Effector memory CD8-positive, alpha-beta T cell (primary cell): ENCODE results near the gene PIR.
A peak's percentile ranks its signal among the peaks of the same experiment; 100 is the strongest.

Source experiments
- ATAC-seq: fragments of 150-1000 bp; cut with Tn5 transposase; replicated peaks from 2 replicates; pipeline ENCODE4 v1.10.0; 2021; ENCODE audit warnings: mild to moderate bottlenecking, moderate library complexity
- DNase-seq, 3 experiments: peaks; one replicate each; pipeline ENCODE4 v3.0.0; 2021
- H3K27ac Mint-ChIP-seq, 2 donors: one replicate each; pipeline ENCODE4 v1.8.0; 2022; ENCODE audit warnings: mild to moderate bottlenecking in 2 of 2, mixed read lengths in 2 of 2, moderate library complexity in 2 of 2
- H3K27me3 Mint-ChIP-seq, 2 donors: one replicate each; pipeline ENCODE4 v1.8.0; 2022; ENCODE audit warnings: mixed read lengths in 2 of 2
- H3K36me3 Mint-ChIP-seq: one replicate; pipeline ENCODE4 v1.8.0; 2022; ENCODE audit warnings: mild to moderate bottlenecking, moderate library complexity, mixed read lengths; ENCODE audit not compliant: insufficient read depth
- H3K4me1 Mint-ChIP-seq, 2 donors: one replicate each; pipeline ENCODE4 v1.8.0; 2022; ENCODE audit warnings: low read depth in 2 of 2, mixed read lengths in 2 of 2
- H3K4me3 Mint-ChIP-seq, 2 donors: one replicate each; pipeline ENCODE4 v1.8.0; 2022; ENCODE audit warnings: mild to moderate bottlenecking in 2 of 2, mixed read lengths in 2 of 2, moderate library complexity in 2 of 2
- H3K9me3 Mint-ChIP-seq, 2 donors: one replicate each; pipeline ENCODE4 v1.8.0; 2022; ENCODE audit warnings: mixed read lengths in 2 of 2

PIR gene

GRCh38 chrX:15395789-15396188, 97.3 kb downstream of the PIR start:
- DNase-seq = no peak
- no peak overlapping the region for H3K4me3 Mint-ChIP-seq
- H3K9me3 Mint-ChIP-seq = no peaks in the 10 kb centered on the region
- ATAC-seq = no peak
- H3K4me1 Mint-ChIP-seq = no peaks in the 10 kb centered on the region
- H3K36me3 Mint-ChIP-seq = no peaks in the 10 kb centered on the region
- H3K27me3 Mint-ChIP-seq = peaks cover 6 to 10% of the 10 kb centered on the region in 2 donors
- no peak overlapping the region for H3K27ac Mint-ChIP-seq

- peaks cover 0 to 7% of the 10 kb centered on the region in 2 donors for H3K27me3 Mint-ChIP-seq
- DNase-seq (no peak), ATAC-seq (no peak)
- H3K27ac Mint-ChIP-seq = no peak overlapping the region
- no peaks in the 10 kb centered on the region for H3K4me1 Mint-ChIP-seq
- H3K9me3 Mint-ChIP-seq = no peaks in the 10 kb centered on the region
- H3K4me3 Mint-ChIP-seq = no peak overlapping the region
- no peaks in the 10 kb centered on the region for H3K36me3 Mint-ChIP-seq
Measured at GRCh38 chrX:15391850-15392249, 101.3 kb downstream of the PIR start.

- no peak for DNase-seq
Measured at GRCh38 chrX:15384304-15384703, 108.8 kb downstream of the PIR start, which contains the start of gene VEGFD. TSS of gene VEGFD (minus strand) at chrX:15384413. CDS start at chrX:15383946, 467 bp downstream.

DNA sequence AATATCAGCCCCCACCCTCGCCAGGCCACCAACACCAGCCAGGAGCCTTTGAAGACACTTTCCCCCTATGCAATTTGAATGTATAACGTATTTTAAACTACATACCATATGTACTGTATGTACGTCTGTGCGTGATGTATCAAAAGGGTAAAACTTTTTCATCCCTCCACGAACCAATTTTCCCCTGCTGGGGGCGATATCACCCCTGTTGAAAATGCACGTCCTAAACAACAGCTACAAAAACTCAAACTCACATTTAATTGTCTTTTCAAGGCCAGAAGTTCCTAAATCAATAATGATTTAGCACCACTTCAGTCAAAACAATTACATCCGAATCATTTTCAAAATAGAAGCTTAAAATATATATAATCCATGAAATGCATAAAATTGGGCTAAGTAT, 110.3 kb downstream of the PIR start:
- no peaks in the 10 kb centered on the region for H3K4me1 Mint-ChIP-seq
- no peak for DNase-seq
- no peak for ATAC-seq
- no peak overlapping the region for H3K4me3 Mint-ChIP-seq
- H3K27me3 Mint-ChIP-seq = peaks cover 7 to 11% of the 10 kb centered on the region in 2 donors
- no peaks in the 10 kb centered on the region for H3K36me3 Mint-ChIP-seq
- no peaks in the 10 kb centered on the region for H3K9me3 Mint-ChIP-seq
- no peak overlapping the region for H3K27ac Mint-ChIP-seq

More at GRCh38 chrX:15384304-15384703, 108.8 kb downstream of the PIR start, which contains the start of gene VEGFD:
- H3K4me3 Mint-ChIP-seq = no peak within 1 kb of the TSS
- H3K4me1 Mint-ChIP-seq = no peaks in the 10 kb centered on the region
- H3K9me3 Mint-ChIP-seq = no peaks in the 10 kb centered on the region
- no peaks in the 10 kb centered on the region for H3K36me3 Mint-ChIP-seq
- H3K27ac Mint-ChIP-seq = no peak within 1 kb of the TSS
- no peak for ATAC-seq
- H3K27me3 Mint-ChIP-seq = peaks cover 7 to 11% of the 10 kb centered on the region in 2 donors

GRCh38 chrX:15376956-15377355, 116.2 kb downstream of the PIR start:
- ATAC-seq = no peak
- Mint-ChIP-seq H3K27ac (no peak overlapping the region), H3K27me3 (peaks cover 7 to 15% of the 10 kb centered on the region in 2 donors), H3K4me3 (no peak overlapping the region), H3K36me3 (no peaks in the 10 kb centered on the region), H3K9me3 (no peaks in the 10 kb centered on the region), H3K4me1 (no peaks in the 10 kb centered on the region)
- DNase-seq = no peak

DNA sequence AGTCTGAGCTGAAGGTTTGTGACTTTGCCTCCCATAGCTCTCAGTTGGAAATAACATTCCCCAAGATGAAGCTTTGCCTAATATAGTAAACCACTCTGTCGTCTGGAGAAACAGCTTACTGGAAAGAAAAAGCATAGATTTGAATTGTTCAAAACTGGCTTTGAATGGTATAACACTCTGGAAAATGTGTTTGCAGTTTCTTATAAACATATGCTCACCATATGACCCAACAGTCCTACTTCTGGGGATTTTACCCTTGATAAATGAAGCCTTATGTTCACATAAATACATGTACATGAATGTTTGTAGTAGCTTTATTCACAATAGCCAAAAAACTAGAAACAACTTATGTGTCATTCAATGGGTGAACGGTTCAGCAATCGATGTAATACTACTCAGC, 119.2 kb downstream of the PIR start:
- no peak overlapping the region for H3K27ac Mint-ChIP-seq
- no peak for ATAC-seq

GRCh38 chrX:15366506-15367352, 126.4 kb downstream of the PIR start:
- H3K36me3 Mint-ChIP-seq = peaks cover 2% of the 10 kb centered on the region
- peaks cover 41 to 43% of the 10 kb centered on the region in 2 donors for H3K27me3 Mint-ChIP-seq
- no peaks in the 10 kb centered on the region for H3K9me3 Mint-ChIP-seq
- no peak overlapping the region for H3K27ac Mint-ChIP-seq
- no peaks in the 10 kb centered on the region for H3K4me1 Mint-ChIP-seq
- H3K4me3 Mint-ChIP-seq = no peak overlapping the region
- DNase-seq (no peak), ATAC-seq (no peak)

More for the DNA sequence above, 119.2 kb downstream of the PIR start:
- Mint-ChIP-seq H3K9me3 (no peaks in the 10 kb centered on the region), H3K4me3 (no peak overlapping the region), H3K36me3 (peaks cover 2% of the 10 kb centered on the region), H3K27me3 (peaks cover 20 to 23% of the 10 kb centered on the region in 2 donors), H3K4me1 (no peaks in the 10 kb centered on the region)
- no peak for DNase-seq

- no peak overlapping the region for H3K27ac Mint-ChIP-seq
- no peak for DNase-seq
- H3K4me1 Mint-ChIP-seq = no peaks in the 10 kb centered on the region
Measured at GRCh38 chrX:15359701-15360100, 133.4 kb downstream of the PIR start.

DNA sequence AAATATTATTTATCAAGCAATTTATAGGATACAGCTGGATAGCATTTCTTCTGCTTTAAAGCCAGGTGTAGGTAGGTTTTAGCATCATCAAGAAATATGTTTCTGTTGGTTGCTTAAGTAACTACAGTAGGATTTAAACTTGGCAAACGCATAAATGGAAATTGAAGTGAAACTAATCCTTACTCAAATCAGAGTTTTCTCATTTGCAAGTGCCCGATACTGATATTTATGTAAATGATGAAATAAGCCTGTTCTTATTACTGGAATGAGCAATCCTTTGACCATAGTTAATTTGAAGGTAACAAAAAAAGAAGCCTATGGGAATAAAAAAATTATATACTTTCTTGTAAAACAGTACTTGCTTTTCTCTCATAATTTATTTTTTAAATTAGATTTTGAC, 134.6 kb downstream of the PIR start:
- no peaks in the 10 kb centered on the region for H3K36me3 Mint-ChIP-seq
- H3K27me3 Mint-ChIP-seq = peaks cover 7 to 13% of the 10 kb centered on the region in 2 donors
- no peaks in the 10 kb centered on the region for H3K4me1 Mint-ChIP-seq
- H3K9me3 Mint-ChIP-seq = no peaks in the 10 kb centered on the region
- H3K27ac Mint-ChIP-seq = no peak overlapping the region
- no peak overlapping the region for H3K4me3 Mint-ChIP-seq
- no peak for DNase-seq
- ATAC-seq = no peak

More at GRCh38 chrX:15359701-15360100, 133.4 kb downstream of the PIR start:
- no peaks in the 10 kb centered on the region for H3K36me3 Mint-ChIP-seq
- H3K9me3 Mint-ChIP-seq = no peaks in the 10 kb centered on the region
- H3K4me3 Mint-ChIP-seq = no peak overlapping the region
- no peak for ATAC-seq
- peaks cover 12 to 19% of the 10 kb centered on the region in 2 donors for H3K27me3 Mint-ChIP-seq

- Mint-ChIP-seq H3K27ac (no peak overlapping the region), H3K36me3 (no peaks in the 10 kb centered on the region), H3K9me3 (no peaks in the 10 kb centered on the region), H3K4me1 (no peaks in the 10 kb centered on the region), H3K4me3 (no peak overlapping the region), H3K27me3 (peaks cover 7 to 13% of the 10 kb centered on the region in 2 donors)
- no peak for DNase-seq
- ATAC-seq = no peak
Measured at GRCh38 chrX:15356444-15356843, 136.7 kb downstream of the PIR start.

GRCh38 chrX:15350329-15350996, 142.7 kb downstream of the PIR start:
- DNase-seq (no peak), ATAC-seq (no peak)
- no peaks in the 10 kb centered on the region for H3K27me3 Mint-ChIP-seq
- no peaks in the 10 kb centered on the region for H3K36me3 Mint-ChIP-seq
- H3K4me1 Mint-ChIP-seq = no peaks in the 10 kb centered on the region
- H3K4me3 Mint-ChIP-seq = no peak overlapping the region
- H3K9me3 Mint-ChIP-seq = no peaks in the 10 kb centered on the region
- H3K27ac Mint-ChIP-seq = no peak overlapping the region

GRCh38 chrX:15349046-15349445, 144.1 kb downstream of the PIR start:
- peak; percentile 45 for ATAC-seq
- Mint-ChIP-seq H3K27ac (no peak overlapping the region), H3K4me3 (no peak overlapping the region), H3K36me3 (no peaks in the 10 kb centered on the region), H3K27me3 (peaks cover 3 to 5% of the 10 kb centered on the region in 2 donors), H3K9me3 (no peaks in the 10 kb centered on the region), H3K4me1 (no peaks in the 10 kb centered on the region)
- peak; percentile 4 to 14 (median 8) for DNase-seq

DNA sequence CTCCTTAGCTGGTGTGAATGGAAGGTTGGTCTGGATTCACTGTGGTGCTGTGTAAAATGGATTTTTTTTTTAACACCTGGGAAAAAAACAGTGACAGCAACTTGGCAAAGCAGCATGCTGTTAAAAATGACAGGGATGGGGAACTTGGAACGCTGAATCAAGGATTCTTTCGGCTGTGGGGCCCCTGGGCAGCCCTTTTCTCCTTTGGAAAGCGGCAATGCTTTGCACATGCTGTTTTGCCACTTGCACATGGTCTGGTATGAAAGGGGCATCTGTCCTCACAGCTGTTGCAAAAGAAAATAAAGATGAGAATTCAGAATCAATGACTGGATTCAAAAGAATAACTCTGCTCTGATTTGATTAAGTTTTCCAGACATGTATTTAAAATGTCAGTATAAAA, 147.2 kb downstream of the PIR start:
- Mint-ChIP-seq H3K9me3 (no peaks in the 10 kb centered on the region), H3K27me3 (peaks cover 11 to 23% of the 10 kb centered on the region in 2 donors), H3K27ac (no peak overlapping the region), H3K4me3 (no peak overlapping the region), H3K4me1 (no peaks in the 10 kb centered on the region), H3K36me3 (no peaks in the 10 kb centered on the region)
- ATAC-seq (no peak), DNase-seq (no peak)

DNA sequence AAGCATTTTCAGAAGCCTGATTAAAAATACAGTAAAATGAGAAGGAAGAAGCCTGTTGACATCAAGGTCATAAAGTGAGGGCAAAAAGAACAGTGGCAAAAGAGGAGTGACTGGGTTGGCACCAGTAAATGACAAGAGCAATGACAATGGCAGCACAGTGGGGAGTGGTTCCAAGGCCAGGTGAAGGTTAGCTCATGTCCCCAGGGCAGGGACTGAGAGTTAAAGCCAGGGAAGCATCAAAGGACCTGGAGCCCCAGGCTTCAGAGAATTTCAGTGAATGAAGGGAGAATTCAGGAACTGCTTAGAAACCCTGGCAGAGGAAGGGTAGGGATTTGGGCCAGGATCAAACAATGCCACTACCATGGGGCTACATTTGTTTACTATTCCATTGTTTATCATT, 149.0 kb downstream of the PIR start:
- H3K36me3 Mint-ChIP-seq = no peaks in the 10 kb centered on the region
- no peak for ATAC-seq
- peaks cover 16 to 30% of the 10 kb centered on the region in 2 donors for H3K27me3 Mint-ChIP-seq
- H3K4me1 Mint-ChIP-seq = no peaks in the 10 kb centered on the region
- H3K9me3 Mint-ChIP-seq = no peaks in the 10 kb centered on the region
- H3K4me3 Mint-ChIP-seq = no peak overlapping the region
- no peak overlapping the region for H3K27ac Mint-ChIP-seq
- DNase-seq = no peak
